Ishikawa (cell line): Measurements from ENCODE around the gene RAB5A.

Source experiments
- CEBPB ChIP-seq: IDR thresholded peaks from 2 replicates; pipeline ENCODE4 v1.6.1; 2012
- CREB1 ChIP-seq: IDR thresholded peaks from 2 replicates; pipeline ENCODE4 v1.6.1; 2012; ENCODE audit warnings: low read depth
- EGR1 ChIP-seq: IDR thresholded peaks from 2 replicates; pipeline ENCODE4 v1.6.1; 2012
- EP300 ChIP-seq: IDR thresholded peaks from 2 replicates; pipeline ENCODE4 v1.6.1; 2012; ENCODE audit warnings: borderline replicate concordance
- FOXM1 ChIP-seq: IDR thresholded peaks from 2 replicates; pipeline ENCODE4 v1.6.1; 2012; ENCODE audit warnings: low read depth, borderline replicate concordance
- MAX ChIP-seq: IDR thresholded peaks from 2 replicates; pipeline ENCODE4 v1.6.1; 2012
- NFIC ChIP-seq: IDR thresholded peaks from 2 replicates; pipeline ENCODE4 v1.6.1; 2012
- RAD21 ChIP-seq: IDR thresholded peaks from 2 replicates; pipeline ENCODE4 v1.6.1; 2012; ENCODE audit warnings: low read depth
- REST ChIP-seq: IDR thresholded peaks from 2 replicates; pipeline ENCODE4 v1.6.1; 2012; ENCODE audit warnings: low read depth, mild to moderate bottlenecking
- TAF1 ChIP-seq: IDR thresholded peaks from 2 replicates; pipeline ENCODE4 v1.6.1; 2012; ENCODE audit warnings: low read depth, mild to moderate bottlenecking
- TCF12 ChIP-seq: IDR thresholded peaks from 2 replicates; pipeline ENCODE4 v1.6.1; 2012; ENCODE audit warnings: low read depth
- TEAD4 ChIP-seq: IDR thresholded peaks from 2 replicates; pipeline ENCODE4 v1.6.1; 2012
- USF1 ChIP-seq: IDR thresholded peaks from 2 replicates; pipeline ENCODE4 v1.6.1; 2012
- YY1 ChIP-seq: IDR thresholded peaks from 2 replicates; pipeline ENCODE4 v1.6.1; 2012; ENCODE audit warnings: low read depth
- ZBTB7A ChIP-seq: IDR thresholded peaks from 2 replicates; pipeline ENCODE4 v1.6.1; 2012; ENCODE audit warnings: low read depth

The RAB5A gene

GRCh38 chr3:19946832-19947548 lies at the start of gene RAB5A:
Gene RAB5A, plus strand, starts transcription at chr3:19947097. Its CDS starts 3,802 bp downstream, at chr3:19950899.
- TF ChIP-seq TCF12 (peak; percentile 50), YY1 (peak; percentile 87), FOXM1 (no peak), NFIC (no peak), USF1 (peak; percentile 96), REST (no peak), TAF1 (peak; percentile 50; the same call in 1 of the 2 replicates), MAX (peak; percentile 58), ZBTB7A (no peak; the same call in 1 of the 2 replicates), RAD21 (no peak), TEAD4 (peak; percentile 14; the same call in 1 of the 2 replicates), CREB1 (peak; percentile 91), EP300 (no peak; the same call in 1 of the 2 replicates), EGR1 (no peak), CEBPB (no peak)

GRCh38 chr3:19898721-19899120 lies 48.2 kb upstream of the RAB5A start:
- TF ChIP-seq TAF1 (no peak), USF1 (no peak), MAX (no peak)

- TF ChIP-seq EP300 (no peak), USF1 (no peak), REST (no peak), TAF1 (no peak), YY1 (no peak), TCF12 (no peak), MAX (no peak), ZBTB7A (no peak), TEAD4 (no peak), CEBPB (no peak), EGR1 (no peak), FOXM1 (no peak), NFIC (no peak), CREB1 (no peak), RAD21 (no peak)
Measured at GRCh38 chr3:19899264-19899663, 47.6 kb upstream of the RAB5A start.

- TF ChIP-seq YY1 (no peak), TCF12 (no peak), TAF1 (no peak)
Measured at GRCh38 chr3:19901337-19901736, 45.6 kb upstream of the RAB5A start.

GRCh38 chr3:19901918-19902317 lies 45.0 kb upstream of the RAB5A start:
- TF ChIP-seq MAX (no peak), TEAD4 (no peak), USF1 (no peak), TCF12 (no peak), YY1 (no peak), NFIC (no peak), TAF1 (no peak), EP300 (no peak), REST (no peak), RAD21 (no peak), ZBTB7A (no peak), CEBPB (no peak), CREB1 (no peak)
